ENCODE measurements around the gene C2orf49. TPM values are rescaled to one million over a fixed set of nuclear protein-coding genes. Genes with fewer than 3 reads are reported as not detected.
A peak's percentile ranks its signal among the peaks of the same experiment; 100 is the strongest.

C2orf49 gene
- total RNA-seq, 4 donors from 2014 or later = 16.4 to 19.5 (median 17.7) TPM

- 80% methylated on average over 1 of the region's 4 CpGs for WGBS
- H3K36me3 ChIP-seq = peaks cover 5 to 47% (median 18%) of the 10 kb centered on the region in 4 donors
- peaks cover 63 to 83% (median 67%) of the 10 kb centered on the region in 4 donors for H3K4me1 ChIP-seq
- DNase-seq (ENCODE audit: extremely low spot score) = no peak
- no peak for TF ChIP-seq CTCF (IDR thresholded peaks at IDR 0.05)
- no peak for TF ChIP-seq POLR2A (IDR thresholded peaks at IDR 0.05; ENCODE audit: low read depth)
- no peak for TF ChIP-seq EP300 (IDR thresholded peaks at IDR 0.05)
- TF ChIP-seq POLR2AphosphoS5 (IDR thresholded peaks at IDR 0.05) = no peak
- H3K9me3 ChIP-seq = no peaks in the 10 kb centered on the region
- H3K4me3 ChIP-seq = no peak overlapping the region
- intact Hi-C loops (cut with DNase I) = no loop called here
- H3K27ac ChIP-seq (replicated peaks in 1 of 4) = no peak overlapping the region
- no peaks in the 10 kb centered on the region for H3K27me3 ChIP-seq
Observed at GRCh38 chr2:105378921-105379383, 41.6 kb downstream of the C2orf49 start.

GRCh38 chr2:105379741-105380186 is 42.4 kb downstream of the C2orf49 start:
- intact Hi-C loops (cut with DNase I) = no loop called here
- peaks cover 9 to 55% (median 26%) of the 10 kb centered on the region in 4 donors for H3K36me3 ChIP-seq
- no peaks in the 10 kb centered on the region for H3K27me3 ChIP-seq
- WGBS = 82% methylated on average over 7 of the region's 7 CpGs
- peak overlapping the region; percentile 29 to 75 (median 60) for H3K27ac ChIP-seq (replicated peaks in 1 of 4)
- no peak overlapping the region for H3K4me3 ChIP-seq
- peaks cover 55 to 80% (median 59%) of the 10 kb centered on the region in 4 donors for H3K4me1 ChIP-seq
- H3K9me3 ChIP-seq = no peaks in the 10 kb centered on the region
- DNase-seq (ENCODE audit: extremely low spot score) = no peak
- no peak for TF ChIP-seq POLR2A (IDR thresholded peaks at IDR 0.05; ENCODE audit: low read depth)

- Histone ChIP-seq H3K4me1 (peaks cover 47 to 78% (median 51%) of the 10 kb centered on the region in 4 donors), H3K4me3 (no peak overlapping the region), H3K9me3 (no peaks in the 10 kb centered on the region), H3K36me3 (peaks cover 17 to 62% (median 34%) of the 10 kb centered on the region in 4 donors), H3K27ac (replicated peaks in 1 of 4) (peak overlapping the region; percentile 33 to 75 (median 60)), H3K27me3 (no peaks in the 10 kb centered on the region)
- DNase-seq (ENCODE audit: extremely low spot score) = no peak
- TF ChIP-seq EP300 (IDR thresholded peaks at IDR 0.05) = no peak
- no peak for TF ChIP-seq CTCF (IDR thresholded peaks at IDR 0.05)
- no peak for TF ChIP-seq POLR2AphosphoS5 (IDR thresholded peaks at IDR 0.05)
- no peak for TF ChIP-seq POLR2A (IDR thresholded peaks at IDR 0.05; ENCODE audit: low read depth)
- intact Hi-C loops (cut with DNase I) = no loop called here
- WGBS = 45% methylated on average over 9 of the region's 9 CpGs
Observed at GRCh38 chr2:105380432-105381100, 43.2 kb downstream of the C2orf49 start.

GRCh38 chr2:105381101-105381668 is 43.8 kb downstream of the C2orf49 start:
- H3K4me3 ChIP-seq = no peak overlapping the region
- H3K9me3 ChIP-seq = no peaks in the 10 kb centered on the region
- H3K36me3 ChIP-seq = peaks cover 22 to 64% (median 40%) of the 10 kb centered on the region in 4 donors
- WGBS = 87% methylated on average over 10 of the region's 14 CpGs
- intact Hi-C loops (cut with DNase I) = no loop called here
- H3K4me1 ChIP-seq = peaks cover 41 to 76% (median 45%) of the 10 kb centered on the region in 4 donors
- peak overlapping the region; percentile 33 to 75 (median 60) for H3K27ac ChIP-seq (replicated peaks in 1 of 4)
- no peak for TF ChIP-seq EP300 (IDR thresholded peaks at IDR 0.05)
- TF ChIP-seq CTCF (IDR thresholded peaks at IDR 0.05) = no peak
- no peak for DNase-seq (ENCODE audit: extremely low spot score)
- H3K27me3 ChIP-seq = no peaks in the 10 kb centered on the region

- Histone ChIP-seq H3K4me1 (peaks cover 32 to 76% (median 40%) of the 10 kb centered on the region in 4 donors), H3K9me3 (no peaks in the 10 kb centered on the region), H3K27me3 (no peaks in the 10 kb centered on the region), H3K27ac (replicated peaks in 1 of 4) (peak overlapping the region in 1 of 4 donors; percentile 75), H3K36me3 (peaks cover 22 to 71% (median 40%) of the 10 kb centered on the region in 4 donors), H3K4me3 (no peak overlapping the region)
- intact Hi-C loops (cut with DNase I) = no loop called here
- 96% methylated on average over 5 of the region's 5 CpGs for WGBS
- TF ChIP-seq POLR2AphosphoS5 (IDR thresholded peaks at IDR 0.05) (no peak), POLR2A (IDR thresholded peaks at IDR 0.05; ENCODE audit: low read depth) (no peak), CTCF (IDR thresholded peaks at IDR 0.05) (no peak), EP300 (IDR thresholded peaks at IDR 0.05) (no peak)
- DNase-seq (ENCODE audit: extremely low spot score) = no peak
Observed at GRCh38 chr2:105382177-105382576, 44.8 kb downstream of the C2orf49 start.

Data from esophagus muscularis mucosa (tissue), 4 donors.